AG04450 (cell line): ENCODE data around the gene C2CD5. TPM values are rescaled to one million over a fixed set of nuclear protein-coding genes. Genes with fewer than 3 reads are reported as not detected.

ENCODE experiments used
- CTCF ChIA-PET: fragments of 300-600, 350-600 bp; formaldehyde crosslinking; extraction: SDS; loops from one replicate; lab custom pipeline; 2022; ENCODE audit warnings: antibody characterized with exemption, inconsistent platforms; lab: Charles Lee
- POLR2A ChIA-PET: fragments of 350-600 bp; formaldehyde crosslinking; extraction: SDS; loops from one replicate; lab custom pipeline; 2021; ENCODE audit warnings: antibody characterized with exemption, inconsistent platforms; lab: Yijun Ruan, JAX
- DNase-seq: peaks from one replicate; pipeline ENCODE4 v3.0.0-alpha.2; 2011; ENCODE audit warnings: low read depth, low spot score
- H3K27ac ChIP-seq: one replicate; pipeline ENCODE4 v1.5.1; 2012; ENCODE audit warnings: low read depth, low read length, control low read depth
- H3K27me3 ChIP-seq: one replicate; pipeline ENCODE4 v1.6.0; 2012; ENCODE audit warnings: low read length; ENCODE audit not compliant: control insufficient read depth, insufficient read depth
- H3K4me3 ChIP-seq: 2 replicates; pipeline ENCODE4 v1.5.1; 2011; ENCODE audit warnings: mild to moderate bottlenecking, low read depth, low read length, control low read depth
- H3K9me3 ChIP-seq: 2 replicates; pipeline ENCODE4 v1.5.1; 2012; ENCODE audit warnings: low read length; ENCODE audit not compliant: control insufficient read depth, insufficient read depth
- polyA plus RNA-seq: library from polyadenylated mRNA; depleted of rRNA; stranded (reverse); fragments of >200 nt; gene quantifications from 2 replicates; pipeline ENCODE4 v1.2.3, GENCODE V29; 2011
- TF ChIP-seq, protein P1 (sequence below): IDR thresholded peaks from 2 replicates; pipeline ENCODE4 v1.5.1; 2011; ENCODE audit warnings: low read depth, low read length, control low read depth, inconsistent platforms

The C2CD5 gene
- polyA plus RNA-seq, 1 experiment: 38.3 TPM

DNA sequence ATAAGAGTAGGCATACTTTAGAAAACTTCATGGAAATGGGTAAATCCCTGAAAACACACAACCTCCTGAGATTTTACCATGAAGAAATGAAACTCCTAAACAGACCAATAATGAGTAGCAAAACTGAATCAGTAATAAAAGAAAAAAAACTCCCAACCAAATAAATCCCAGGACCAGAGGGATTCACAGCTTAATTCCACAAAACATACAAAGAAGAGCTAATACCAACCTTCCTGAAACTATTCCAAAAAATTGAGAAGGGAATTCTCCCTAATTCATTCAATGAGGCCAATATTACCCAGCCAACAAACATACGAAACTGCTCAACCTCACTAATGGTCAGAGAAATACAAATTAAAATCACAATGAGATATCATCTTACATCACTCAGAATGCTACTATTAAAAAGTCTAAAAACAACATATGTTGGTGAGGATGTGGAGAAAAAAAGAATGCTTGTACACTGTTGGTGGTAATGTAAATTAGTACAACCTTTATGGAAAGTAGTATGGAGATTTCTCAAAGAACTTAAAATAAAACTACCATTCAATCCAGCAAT, 112.6 kb downstream of the C2CD5 start:
- POLR2A ChIA-PET: no interaction called here
- CTCF ChIA-PET: no interaction called here
- no peaks in the 10 kb centered on the region for H3K27me3 ChIP-seq
- H3K4me3 ChIP-seq: no peak overlapping the region
- TF ChIP-seq, protein P1, sequence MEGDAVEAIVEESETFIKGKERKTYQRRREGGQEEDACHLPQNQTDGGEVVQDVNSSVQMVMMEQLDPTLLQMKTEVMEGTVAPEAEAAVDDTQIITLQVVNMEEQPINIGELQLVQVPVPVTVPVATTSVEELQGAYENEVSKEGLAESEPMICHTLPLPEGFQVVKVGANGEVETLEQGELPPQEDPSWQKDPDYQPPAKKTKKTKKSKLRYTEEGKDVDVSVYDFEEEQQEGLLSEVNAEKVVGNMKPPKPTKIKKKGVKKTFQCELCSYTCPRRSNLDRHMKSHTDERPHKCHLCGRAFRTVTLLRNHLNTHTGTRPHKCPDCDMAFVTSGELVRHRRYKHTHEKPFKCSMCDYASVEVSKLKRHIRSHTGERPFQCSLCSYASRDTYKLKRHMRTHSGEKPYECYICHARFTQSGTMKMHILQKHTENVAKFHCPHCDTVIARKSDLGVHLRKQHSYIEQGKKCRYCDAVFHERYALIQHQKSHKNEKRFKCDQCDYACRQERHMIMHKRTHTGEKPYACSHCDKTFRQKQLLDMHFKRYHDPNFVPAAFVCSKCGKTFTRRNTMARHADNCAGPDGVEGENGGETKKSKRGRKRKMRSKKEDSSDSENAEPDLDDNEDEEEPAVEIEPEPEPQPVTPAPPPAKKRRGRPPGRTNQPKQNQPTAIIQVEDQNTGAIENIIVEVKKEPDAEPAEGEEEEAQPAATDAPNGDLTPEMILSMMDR: no peak
- no peaks in the 10 kb centered on the region for H3K9me3 ChIP-seq
- no peak overlapping the region for H3K27ac ChIP-seq
- DNase-seq: no peak

DNA sequence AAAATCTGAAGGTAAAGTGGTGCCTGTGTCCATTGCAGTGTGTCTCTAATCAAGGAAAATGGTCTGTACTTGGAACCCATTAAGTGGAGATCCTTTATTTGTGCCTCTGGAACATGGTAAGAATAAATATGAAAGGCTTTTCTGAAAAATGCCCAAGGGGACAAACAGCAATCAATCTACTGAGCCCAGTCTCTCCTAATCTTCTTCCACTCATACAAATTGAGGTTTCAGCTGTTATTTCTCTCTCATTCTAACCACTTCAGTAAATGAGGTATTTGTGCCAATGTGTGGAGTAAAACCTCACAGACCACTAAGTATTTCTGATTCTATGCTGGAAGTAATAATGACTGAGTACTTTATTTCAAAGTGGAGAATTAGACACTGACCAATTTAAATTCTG, 127.5 kb downstream of the C2CD5 start:
- DNase-seq: no peak
- no peaks in the 10 kb centered on the region for H3K9me3 ChIP-seq

DNA sequence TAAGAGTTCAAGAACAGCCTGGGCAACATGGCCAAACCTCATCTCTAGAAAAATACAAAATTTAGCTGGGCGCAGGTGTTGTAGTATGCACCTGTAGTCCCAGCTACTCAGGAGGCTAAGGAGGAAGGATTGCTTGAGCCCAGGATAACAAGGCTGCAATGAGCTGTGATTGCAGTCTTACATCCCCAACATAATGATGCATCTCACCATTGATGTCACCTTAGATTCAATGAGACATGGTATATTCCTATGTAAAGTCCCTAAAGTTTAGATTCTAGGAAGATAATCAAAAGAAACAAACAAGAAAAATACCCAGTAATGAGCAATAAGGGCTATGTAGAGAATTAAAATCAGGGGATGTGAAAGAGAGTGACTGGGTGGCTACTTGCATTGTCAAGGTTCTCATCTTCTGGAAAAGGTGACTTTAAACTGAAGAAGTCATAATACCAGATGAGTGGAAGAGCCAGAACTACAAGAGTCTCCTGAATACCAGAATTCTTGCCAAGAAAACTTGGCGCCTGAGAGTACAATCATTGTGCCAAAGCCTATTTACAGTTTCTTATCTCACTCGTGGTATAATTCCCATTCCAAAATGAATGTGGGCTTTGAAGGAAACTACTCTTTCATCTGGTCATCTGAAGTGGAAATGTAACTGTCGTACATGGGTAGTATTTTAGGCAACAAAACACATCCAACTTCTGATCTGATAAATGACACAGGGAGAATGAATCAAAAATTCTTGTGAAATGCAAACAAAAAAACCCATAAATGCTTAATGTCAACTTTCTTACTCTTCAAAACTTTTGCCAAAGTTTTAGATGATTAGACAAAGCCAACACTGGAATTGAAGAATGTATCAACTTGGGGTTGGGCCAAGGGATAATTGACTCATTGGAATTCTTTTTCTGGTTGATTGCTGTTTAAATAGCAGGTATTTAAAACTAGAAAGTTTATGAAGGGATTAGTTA, 128.7 kb downstream of the C2CD5 start:
- TF ChIP-seq, protein P1: no peak
- CTCF ChIA-PET: interaction anchor here (1.8 kb wide), 1 partner anchor 80 kb away, joined by 7 read pairs; no protein-coding TSS in a partner anchor
- Histone ChIP-seq H3K9me3 (no peaks in the 10 kb centered on the region), H3K4me3 (no peak overlapping the region), H3K27ac (no peak overlapping the region), H3K27me3 (no peaks in the 10 kb centered on the region)
- DNase-seq: no peak
- POLR2A ChIA-PET: no interaction called here

More for the DNA sequence above, 127.5 kb downstream of the C2CD5 start:
- H3K27me3 ChIP-seq: no peaks in the 10 kb centered on the region
- ChIA-PET CTCF (no interaction called here), POLR2A (no interaction called here)
- no peak overlapping the region for H3K4me3 ChIP-seq
- TF ChIP-seq, protein P1: no peak
- H3K27ac ChIP-seq: no peak overlapping the region

DNA sequence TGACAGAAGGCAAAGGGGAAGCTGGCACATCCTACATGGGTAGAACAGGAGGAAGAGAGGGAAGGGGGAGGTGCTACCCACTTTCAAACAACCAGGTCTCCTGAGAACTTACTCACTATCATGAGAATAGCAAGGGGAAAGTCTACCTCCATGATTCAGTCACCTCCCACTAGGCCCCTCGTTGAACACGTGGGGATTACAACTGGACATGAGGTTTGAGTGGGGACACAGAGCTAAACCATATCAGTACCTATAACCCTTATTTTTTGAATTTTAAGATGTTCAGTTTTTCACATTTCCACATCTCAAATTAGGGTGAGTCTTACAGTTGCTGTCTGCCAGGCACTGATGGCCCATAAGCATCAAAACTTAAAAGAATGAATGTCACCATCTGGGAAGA, 129.6 kb downstream of the C2CD5 start:
- Histone ChIP-seq H3K4me3 (no peak overlapping the region), H3K27me3 (no peaks in the 10 kb centered on the region), H3K9me3 (no peaks in the 10 kb centered on the region), H3K27ac (no peak overlapping the region)
- ChIA-PET CTCF (interaction anchor here (0.5 to 1.8 kb wide), 2 partner anchors 79 to 977 kb away, joined by 3 to 7 read pairs; no protein-coding TSS in a partner anchor), POLR2A (no interaction called here)
- no peak for DNase-seq
- TF ChIP-seq, protein P1: no peak

DNA sequence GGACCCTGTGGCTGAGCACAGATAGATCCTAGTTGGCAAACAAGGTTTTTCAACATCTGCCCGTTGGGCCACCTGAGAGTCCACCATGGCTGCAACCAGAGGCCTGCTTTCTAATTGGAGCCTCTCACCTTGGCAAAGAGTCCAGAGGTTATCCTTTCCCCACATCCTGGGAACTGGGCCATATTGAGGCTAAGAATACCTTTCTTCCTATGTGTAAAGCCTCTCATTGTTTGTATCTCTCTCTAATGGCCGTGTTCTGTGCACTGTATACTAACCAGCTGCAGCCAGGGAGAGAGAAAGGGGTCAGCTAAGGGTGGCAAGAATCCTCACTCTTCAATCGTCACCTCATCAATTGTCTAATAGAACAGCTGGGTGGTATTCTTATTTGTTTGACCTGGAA, 130.8 kb downstream of the C2CD5 start:
- CTCF ChIA-PET: interaction anchor here (1.8 kb wide), 1 partner anchor 78 kb away, joined by 7 read pairs; no protein-coding TSS in a partner anchor
- Histone ChIP-seq H3K9me3 (no peaks in the 10 kb centered on the region), H3K4me3 (no peak overlapping the region), H3K27me3 (no peaks in the 10 kb centered on the region), H3K27ac (no peak overlapping the region)
- TF ChIP-seq, protein P1: no peak
- POLR2A ChIA-PET: no interaction called here
- DNase-seq: no peak
